Stimulated activated CD4-positive, alpha-beta T cell treated with anti-CD3 and anti-CD28 coated beads, Interleukin-15, amount 100 ng/mL, for 48 hours (primary cell): ENCODE results near the gene XIST.
"Not testable (repeated sequence)": the region's sequence is repeated elsewhere in the genome, so short reads cannot be mapped to it uniquely, and the experiment has no call there.

Experiments
- DNase-seq, 2 donors: peaks; one replicate each; pipeline ENCODE4 v3.0.0-alpha.2; 2020; ENCODE audit warnings: low read depth in 2 of 2

XIST gene

GRCh38 chrX:73852467-73852866, at the start of gene XIST:
TSS of gene XIST (minus strand) at chrX:73852714.
- DNase-seq = peak in 1 of 2 donors; percentile 67

- DNase-seq = not testable (repeated sequence)
These were observed 45.8 kb upstream of the XIST start for GRCh38 chrX:73898315-73898714.

GRCh38 chrX:73892515-73893090, 40.1 kb upstream of the XIST start:
- peak in 1 of 2 donors; percentile 4 for DNase-seq

- not testable (repeated sequence) for DNase-seq
These were observed 29.7 kb upstream of the XIST start for GRCh38 chrX:73882260-73882659.

GRCh38 chrX:73877687-73878086, 25.2 kb upstream of the XIST start:
- DNase-seq = no peak

- DNase-seq = no peak
These were observed 24.4 kb upstream of the XIST start for GRCh38 chrX:73876911-73877310.

GRCh38 chrX:73868916-73869315, 16.4 kb upstream of the XIST start:
- no peak for DNase-seq

GRCh38 chrX:73867144-73867543, 14.6 kb upstream of the XIST start:
- DNase-seq = no peak

- no peak for DNase-seq
These were observed 11.3 kb upstream of the XIST start for GRCh38 chrX:73863852-73864251.

GRCh38 chrX:73863268-73863667, 10.8 kb upstream of the XIST start:
- no peak for DNase-seq

- no peak for DNase-seq
These were observed 7.1 kb upstream of the XIST start for GRCh38 chrX:73859622-73860021.

GRCh38 chrX:73855546-73855945, 3.0 kb upstream of the XIST start:
- peak; percentile 6 to 52 for DNase-seq

GRCh38 chrX:73852022-73852421, 492 bp downstream of the XIST start:
- DNase-seq = no peak

GRCh38 chrX:73851014-73852009, 1.2 kb downstream of the XIST start:
- DNase-seq = peak in 1 of 2 donors; percentile 65

GRCh38 chrX:73850124-73851013, 2.1 kb downstream of the XIST start:
- no peak for DNase-seq

GRCh38 chrX:73849073-73849472, 3.4 kb downstream of the XIST start:
- DNase-seq = no peak

- no peak for DNase-seq
These were observed 4.5 kb downstream of the XIST start for GRCh38 chrX:73847991-73848390.

- no peak for DNase-seq
These were observed 5.4 kb downstream of the XIST start for GRCh38 chrX:73847100-73847499.

GRCh38 chrX:73842541-73843234, 9.8 kb downstream of the XIST start:
- DNase-seq = no peak

GRCh38 chrX:73841337-73841736, 11.2 kb downstream of the XIST start:
- DNase-seq = no peak
